Peyer's patch (tissue), 4 donors: Measurements from ENCODE around the gene DGKI. TPM values are rescaled to one million over a fixed set of nuclear protein-coding genes. Genes with fewer than 3 reads are reported as not detected.

Experiments used
- DNase-seq, 3 donors: peaks; one replicate each; pipeline ENCODE4 v3.0.0-alpha.2; 2017 to 2019
- H3K27ac ChIP-seq, 4 donors: fragments of 200-600 bp; sonication (generic); one replicate each; pipeline ENCODE4 v1.5.1; 2016 to 2019
- H3K27me3 ChIP-seq, 2 donors: fragments of 200-600 bp; sonication (generic); one replicate each; pipeline ENCODE4 v1.5.1; 2019
- H3K36me3 ChIP-seq, 3 donors: fragments of 200-600 bp; sonication (generic); one replicate each; pipeline ENCODE4 v1.5.1; 2016 to 2019
- H3K4me1 ChIP-seq, 4 donors: fragments of 200-600 bp; sonication (generic); one replicate each; pipeline ENCODE4 v1.5.1; 2016 to 2019
- H3K4me3 ChIP-seq, 4 donors: fragments of 200-600 bp; sonication (generic); 1 replicate in 3 of 4; 2 replicates in 1 of 4; pipeline ENCODE4 v1.5.1; 2016 to 2019; ENCODE audit warnings: mild to moderate bottlenecking in 1 of 4
- H3K9me3 ChIP-seq, 4 donors: fragments of 200-600 bp; sonication (generic); one replicate each; pipeline ENCODE4 v1.5.1; 2016 to 2019; ENCODE audit warnings: mild to moderate bottlenecking in 1 of 4
- CTCF ChIP-seq, 6 experiments: fragments of 450-650 bp in 4 of 6; fragments of 200-600 bp in 2 of 6; sonication (generic) in 1 of 6; IDR thresholded peaks; one replicate each; pipeline ENCODE4 v1.5.1; 2017 to 2019; ENCODE audit warnings: antibody characterized with exemption in 6 of 6, mild to moderate bottlenecking in 3 of 6, moderate library complexity in 1 of 6
- POLR2A ChIP-seq, 2 donors: fragments of 450-650 bp; IDR thresholded peaks; one replicate each; pipeline ENCODE4 v1.5.1; 2017; ENCODE audit warnings: antibody characterized with exemption in 2 of 2, mild to moderate bottlenecking in 2 of 2, moderate library complexity in 2 of 2
- total RNA-seq, 4 donors: library from RNA; depleted of rRNA; stranded (reverse); fragments of >200 nt; gene quantifications; one replicate each; pipeline ENCODE4 v1.1.0, GENCODE V29; 2016

DGKI gene
- total RNA-seq, 4 donors from 2014 or later, result 0.19 to 0.40 (median 0.35) TPM; not detected in 1

- no peaks in the 10 kb centered on the region for H3K36me3 ChIP-seq
- TF ChIP-seq CTCF (IDR thresholded peaks at IDR 0.05), result no peak
- no peak for TF ChIP-seq POLR2A (IDR thresholded peaks at IDR 0.05)
- H3K4me3 ChIP-seq, result no peak overlapping the region
Measured at GRCh38 chr7:137531671-137532070, 315.1 kb downstream of the DGKI start.

GRCh38 chr7:137527634-137528033, 319.1 kb downstream of the DGKI start:
- H3K27ac ChIP-seq, result no peak overlapping the region
- no peaks in the 10 kb centered on the region for H3K9me3 ChIP-seq
- no peak overlapping the region for H3K4me3 ChIP-seq
- H3K27me3 ChIP-seq, result no peaks in the 10 kb centered on the region
- no peak for DNase-seq
- TF ChIP-seq CTCF (IDR thresholded peaks at IDR 0.05) (no peak), POLR2A (IDR thresholded peaks at IDR 0.05) (no peak)
- H3K4me1 ChIP-seq, result no peaks in the 10 kb centered on the region
- no peaks in the 10 kb centered on the region for H3K36me3 ChIP-seq

More at GRCh38 chr7:137531671-137532070, 315.1 kb downstream of the DGKI start:
- DNase-seq, result no peak
- H3K27me3 ChIP-seq, result no peaks in the 10 kb centered on the region
- no peak overlapping the region for H3K27ac ChIP-seq
- no peaks in the 10 kb centered on the region for H3K4me1 ChIP-seq
- H3K9me3 ChIP-seq, result no peaks in the 10 kb centered on the region

- Histone ChIP-seq H3K4me1 (no peaks in the 10 kb centered on the region), H3K27ac (no peak overlapping the region), H3K9me3 (no peaks in the 10 kb centered on the region), H3K36me3 (no peaks in the 10 kb centered on the region), H3K27me3 (no peaks in the 10 kb centered on the region), H3K4me3 (no peak overlapping the region)
- TF ChIP-seq CTCF (IDR thresholded peaks at IDR 0.05) (no peak), POLR2A (IDR thresholded peaks at IDR 0.05) (no peak)
- no peak for DNase-seq
Measured at GRCh38 chr7:137523171-137523570, 323.6 kb downstream of the DGKI start.

GRCh38 chr7:137521451-137521850, 325.3 kb downstream of the DGKI start:
- no peak for DNase-seq
- Histone ChIP-seq H3K4me3 (no peak overlapping the region), H3K27ac (no peak overlapping the region), H3K27me3 (no peaks in the 10 kb centered on the region), H3K4me1 (no peaks in the 10 kb centered on the region), H3K9me3 (no peaks in the 10 kb centered on the region), H3K36me3 (no peaks in the 10 kb centered on the region)
- TF ChIP-seq CTCF (IDR thresholded peaks at IDR 0.05), result no peak
- no peak for TF ChIP-seq POLR2A (IDR thresholded peaks at IDR 0.05)

- H3K27ac ChIP-seq, result no peak overlapping the region
- H3K4me3 ChIP-seq, result no peak overlapping the region
- H3K4me1 ChIP-seq, result no peaks in the 10 kb centered on the region
- DNase-seq, result no peak
- no peaks in the 10 kb centered on the region for H3K36me3 ChIP-seq
- H3K27me3 ChIP-seq, result no peaks in the 10 kb centered on the region
- no peaks in the 10 kb centered on the region for H3K9me3 ChIP-seq
- TF ChIP-seq CTCF (IDR thresholded peaks at IDR 0.05) (no peak), POLR2A (IDR thresholded peaks at IDR 0.05) (no peak)
Measured at GRCh38 chr7:137519947-137520346, 326.8 kb downstream of the DGKI start.

- no peak for DNase-seq
- H3K4me3 ChIP-seq, result no peak overlapping the region
- no peaks in the 10 kb centered on the region for H3K36me3 ChIP-seq
- TF ChIP-seq POLR2A (IDR thresholded peaks at IDR 0.05) (no peak), CTCF (IDR thresholded peaks at IDR 0.05) (no peak)
- H3K27me3 ChIP-seq, result no peaks in the 10 kb centered on the region
- no peak overlapping the region for H3K27ac ChIP-seq
- H3K4me1 ChIP-seq, result no peaks in the 10 kb centered on the region
- no peaks in the 10 kb centered on the region for H3K9me3 ChIP-seq
Measured at GRCh38 chr7:137519181-137519691, 327.5 kb downstream of the DGKI start.
